Epithelial cell of esophagus (primary cell): ENCODE measurements around the gene SERPING1.

Experiments used
- DNase-seq: peaks from one replicate; pipeline ENCODE4 v3.0.0; 2010; ENCODE audit warnings: low read depth
- H3K4me3 ChIP-seq: 2 replicates; pipeline ENCODE4 v1.5.1; 2011; ENCODE audit warnings: mild to moderate bottlenecking, low read length, control low read depth
- CTCF ChIP-seq: IDR thresholded peaks from 2 replicates; pipeline ENCODE4 v1.5.1; 2011; ENCODE audit warnings: low read depth, mild to moderate bottlenecking, low read length, control low read depth, inconsistent platforms; ENCODE audit not compliant: insufficient read depth; ENCODE audit errors: missing control alignments

The SERPING1 gene

DNA sequence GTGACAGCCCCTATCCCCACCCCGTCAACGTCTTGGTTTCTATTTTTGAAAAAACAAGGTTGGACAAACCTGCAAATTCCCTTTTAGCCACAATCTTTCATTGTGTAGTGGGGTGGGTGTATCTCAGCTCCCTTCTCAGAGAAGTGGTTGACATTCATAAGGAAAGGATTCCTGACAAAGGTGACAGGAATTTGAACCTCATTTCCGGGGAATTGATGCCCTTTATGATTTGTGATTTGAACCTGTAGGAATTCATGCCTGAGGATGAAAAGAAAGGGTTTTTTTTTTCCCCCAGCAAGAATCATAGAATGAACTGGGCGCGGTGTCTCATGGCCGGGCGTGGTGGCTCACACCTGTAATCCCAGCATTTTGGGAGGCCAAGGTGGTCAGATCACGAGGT lies 37.8 kb downstream of the SERPING1 start:
- no peak for TF ChIP-seq CTCF
- H3K4me3 ChIP-seq = no peak overlapping the region
- no peak for DNase-seq

DNA sequence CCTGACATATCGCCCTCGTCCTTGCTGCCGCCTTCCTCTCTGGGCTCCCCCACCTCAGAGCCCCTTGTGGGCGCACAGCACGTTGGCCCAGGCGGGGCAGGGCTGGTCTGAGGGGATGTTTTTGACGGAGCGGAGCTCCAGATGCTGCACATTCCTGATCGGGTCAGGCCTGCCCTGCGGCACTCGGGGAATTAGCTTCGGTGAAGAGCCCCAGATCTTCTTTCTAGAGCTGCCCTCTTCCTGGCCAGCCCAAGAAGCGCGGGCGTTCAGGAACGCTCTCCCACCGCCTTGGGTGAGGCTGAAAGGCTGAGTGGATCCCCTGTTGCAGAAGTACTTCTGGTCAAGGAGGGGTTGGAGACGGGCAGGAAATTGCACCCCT lies 40.1 kb downstream of the SERPING1 start:
- no peak for DNase-seq
- peak overlapping the region; percentile 62 for H3K4me3 ChIP-seq

DNA sequence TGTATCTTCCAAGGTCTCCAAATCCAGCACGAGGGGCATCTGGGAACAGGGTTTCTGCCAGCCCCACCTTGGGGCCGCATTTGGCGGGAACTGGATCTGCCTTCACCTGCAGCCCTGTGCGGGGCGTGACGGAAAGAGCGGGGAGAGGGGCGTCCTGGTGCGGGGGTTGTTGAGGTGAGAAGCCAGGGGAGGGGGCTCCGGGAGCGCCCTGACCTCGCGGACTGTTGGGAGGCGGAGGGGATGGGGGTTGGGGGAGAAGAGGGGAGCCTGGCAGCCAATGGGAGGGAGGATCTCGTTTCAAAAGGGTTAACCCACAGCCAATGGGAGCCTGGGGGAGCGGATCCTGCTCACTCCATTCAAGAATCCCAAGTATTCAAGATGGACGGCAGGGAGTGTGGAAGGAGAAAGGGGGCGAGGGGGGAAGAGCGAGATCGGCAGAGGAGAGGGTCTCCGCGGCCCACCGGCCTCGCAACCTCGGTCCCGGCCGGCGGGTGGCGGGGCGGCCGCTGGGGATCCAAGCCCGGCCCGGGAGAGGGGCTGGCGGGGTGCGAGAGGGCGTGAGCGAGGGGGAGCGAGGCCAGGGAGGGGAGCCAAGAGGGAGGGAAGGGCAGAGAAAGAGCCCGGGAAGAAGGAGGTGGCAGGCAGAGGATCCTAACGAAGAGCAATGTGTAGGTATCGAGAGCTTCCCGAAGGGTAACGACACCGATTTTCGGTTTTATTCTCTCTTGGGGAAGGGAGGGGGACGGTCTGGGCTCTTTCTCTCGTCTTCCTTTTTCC lies 40.7 kb downstream of the SERPING1 start:
- peak; percentile 84 for DNase-seq
- TF ChIP-seq CTCF = no peak
- peak overlapping the region; percentile 62 for H3K4me3 ChIP-seq

More for the DNA sequence above, 40.1 kb downstream of the SERPING1 start:
- TF ChIP-seq CTCF = no peak

- no peak for DNase-seq
- no peak for TF ChIP-seq CTCF
- peak overlapping the region; percentile 62 for H3K4me3 ChIP-seq
Observed at GRCh38 chr11:57638811-57639320, 41.4 kb downstream of the SERPING1 start.

DNA sequence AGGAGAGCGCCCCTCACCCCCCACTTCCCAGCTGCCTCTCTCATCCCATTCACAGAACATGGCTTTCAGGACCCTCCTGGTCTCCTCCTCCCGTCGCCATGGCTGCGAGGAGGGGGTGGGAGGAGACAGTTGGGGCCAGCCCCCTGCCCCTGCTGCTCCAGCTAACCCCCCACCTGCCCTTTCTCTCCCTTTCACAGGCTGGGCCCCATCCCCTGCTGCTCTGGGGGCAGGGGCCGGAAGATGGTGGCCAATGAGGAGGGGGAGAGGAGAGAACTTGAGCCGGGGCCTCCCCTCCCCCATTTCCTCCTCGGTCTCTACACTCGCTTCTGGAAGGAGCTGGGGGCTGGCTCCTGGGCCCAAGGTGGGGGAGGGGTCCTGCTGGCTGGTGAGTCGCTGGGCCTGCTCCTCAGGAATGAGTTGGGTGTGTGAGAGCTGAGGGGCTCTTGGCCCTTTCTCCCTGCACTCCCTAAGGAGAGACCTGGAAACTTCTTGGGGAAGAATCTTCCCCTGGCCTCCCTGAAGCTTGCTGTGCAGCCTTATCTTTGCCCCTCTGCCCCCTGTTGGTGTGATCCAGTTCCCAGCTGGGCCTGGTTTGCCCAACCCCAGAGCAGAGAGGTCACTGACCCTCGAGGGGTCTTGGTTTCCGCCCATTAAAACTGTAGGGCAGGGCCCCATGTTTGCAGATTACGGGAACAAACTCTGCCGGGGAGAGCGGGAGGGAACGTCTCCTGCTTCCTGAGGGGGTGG lies 42.0 kb downstream of the SERPING1 start:
- DNase-seq = no peak
- H3K4me3 ChIP-seq = peak overlapping the region; percentile 62
- TF ChIP-seq CTCF = peak; percentile 4

- TF ChIP-seq CTCF = no peak
- H3K4me3 ChIP-seq = peak overlapping the region; percentile 62
- no peak for DNase-seq
Observed at GRCh38 chr11:57640068-57640800, 42.7 kb downstream of the SERPING1 start.
